ENCODE data around the gene GRIA1.
A peak's percentile ranks its signal among the peaks of the same experiment; 100 is the strongest.

The GRIA1 gene

DNA sequence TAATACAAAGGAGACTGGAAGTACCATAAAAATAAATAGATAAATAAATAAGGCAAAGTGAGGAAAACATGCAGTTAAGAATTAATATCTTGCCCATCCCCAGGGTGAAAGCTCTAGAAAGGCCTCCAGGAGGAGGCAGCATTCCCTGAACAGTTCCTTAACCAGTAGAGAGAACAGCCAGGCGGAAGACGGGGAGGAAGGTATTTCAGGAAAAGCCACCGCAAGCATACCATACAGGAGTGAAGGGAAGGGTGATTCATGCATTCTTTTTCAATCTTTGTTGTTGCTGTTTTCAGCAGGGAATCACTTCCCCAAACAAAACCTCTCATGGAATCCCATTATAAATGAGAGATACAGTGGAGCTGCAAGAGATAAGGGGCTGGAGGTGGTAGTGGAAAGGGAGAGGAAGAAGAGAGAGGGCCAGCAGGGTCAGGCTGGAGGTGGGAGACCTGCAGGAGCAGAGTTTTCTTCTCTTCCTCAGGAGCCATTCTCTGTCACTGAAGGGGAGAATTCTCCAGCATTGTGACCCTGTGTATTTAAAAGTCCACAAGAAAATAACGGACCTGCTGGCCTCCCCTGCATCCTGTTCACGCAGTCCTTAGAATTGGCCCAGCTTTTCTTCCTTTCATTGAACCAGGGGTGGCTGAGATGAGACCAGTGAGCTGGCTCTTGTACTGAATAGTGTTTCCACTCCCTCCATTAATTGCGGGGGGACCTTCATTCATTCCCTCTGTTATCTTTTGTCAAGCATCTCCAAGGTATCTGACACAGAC lies 292.3 kb downstream of the GRIA1 start:
- peak; percentile 18 for TF ChIP-seq CTCF (IDR thresholded peaks at IDR 0.05; ENCODE audit: low read length, missing control alignments)
- peak; percentile 53 for DNase-seq (ENCODE audit: low read depth)
- H3K4me3 ChIP-seq (replicated peaks; ENCODE audit: low read depth, low read length): no peak overlapping the region

GRCh38 chr5:153783362-153783658 lies 292.8 kb downstream of the GRIA1 start:
- DNase-seq (ENCODE audit: low read depth): no peak
- TF ChIP-seq CTCF (IDR thresholded peaks at IDR 0.05; ENCODE audit: low read length, missing control alignments): no peak
- H3K4me3 ChIP-seq (replicated peaks; ENCODE audit: low read depth, low read length): no peak overlapping the region

DNA sequence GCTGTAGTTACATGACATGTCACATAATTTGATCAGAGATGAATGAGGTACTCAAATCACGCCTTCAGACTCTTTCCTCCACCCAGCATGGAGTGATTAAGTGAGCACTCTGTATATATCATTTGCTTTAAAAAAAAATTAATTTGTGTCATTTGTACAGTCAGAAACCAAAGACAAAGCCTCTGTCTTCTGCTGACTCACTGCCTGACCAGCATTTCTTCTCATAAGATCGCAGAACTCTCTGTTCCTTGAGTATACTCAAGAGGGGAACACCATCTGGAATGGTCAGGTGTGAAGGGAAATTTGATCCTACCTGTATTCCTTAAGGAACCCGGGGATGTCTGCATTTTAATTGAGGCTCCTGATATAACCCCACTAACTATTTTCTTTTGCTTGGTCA lies 293.8 kb downstream of the GRIA1 start:
- no peak overlapping the region for H3K4me3 ChIP-seq (replicated peaks; ENCODE audit: low read depth, low read length)
- no peak for DNase-seq (ENCODE audit: low read depth)
- no peak for TF ChIP-seq CTCF (IDR thresholded peaks at IDR 0.05; ENCODE audit: low read length, missing control alignments)

- DNase-seq (ENCODE audit: low read depth): no peak
- no peak overlapping the region for H3K4me3 ChIP-seq (replicated peaks; ENCODE audit: low read depth, low read length)
- TF ChIP-seq CTCF (IDR thresholded peaks at IDR 0.05; ENCODE audit: low read length, missing control alignments): no peak
These were observed 300.9 kb downstream of the GRIA1 start for GRCh38 chr5:153791339-153791738.

- TF ChIP-seq CTCF (IDR thresholded peaks at IDR 0.05; ENCODE audit: low read length, missing control alignments): no peak
- no peak for DNase-seq (ENCODE audit: low read depth)
- H3K4me3 ChIP-seq (replicated peaks; ENCODE audit: low read depth, low read length): no peak overlapping the region
These were observed 301.8 kb downstream of the GRIA1 start for GRCh38 chr5:153792305-153792704.

DNA sequence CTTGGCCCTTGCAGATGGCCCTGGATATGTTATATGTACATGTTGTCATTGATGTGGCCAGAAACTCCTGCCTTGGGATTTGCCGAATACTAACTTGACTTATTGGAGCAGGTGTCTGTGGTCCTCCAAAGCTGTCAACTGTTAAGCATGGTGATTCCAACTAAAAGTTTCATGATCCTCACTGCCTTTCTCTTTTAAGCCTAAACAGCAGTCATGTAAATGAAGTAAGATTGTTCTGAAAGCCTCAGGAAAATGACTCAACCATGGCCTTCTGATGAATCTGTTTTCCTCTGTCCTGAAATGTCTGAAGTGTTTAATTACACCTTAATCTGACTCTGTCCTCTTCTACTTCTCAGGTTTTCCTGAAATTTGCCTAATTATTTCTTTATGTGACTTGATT lies 303.2 kb downstream of the GRIA1 start:
- TF ChIP-seq CTCF (IDR thresholded peaks at IDR 0.05; ENCODE audit: low read length, missing control alignments): no peak
- H3K4me3 ChIP-seq (replicated peaks; ENCODE audit: low read depth, low read length): no peak overlapping the region
- no peak for DNase-seq (ENCODE audit: low read depth)

DNA sequence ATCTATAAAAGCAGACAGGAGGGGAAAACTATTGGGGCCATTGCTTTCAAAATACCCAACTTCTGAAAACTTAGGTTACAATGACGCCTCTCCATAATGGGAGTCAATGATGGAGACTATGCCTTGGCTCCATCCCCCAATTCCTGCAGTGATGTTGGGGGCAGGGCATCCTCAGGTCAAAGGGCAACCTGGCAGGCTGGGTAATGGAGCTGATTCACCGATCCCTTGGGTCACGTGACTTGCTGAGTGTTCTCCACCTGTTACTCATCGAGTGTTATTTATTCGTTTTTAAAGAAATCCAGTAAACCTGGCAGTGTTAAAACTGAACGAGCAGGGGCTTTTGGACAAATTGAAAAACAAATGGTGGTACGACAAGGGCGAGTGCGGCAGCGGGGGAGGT lies 303.9 kb downstream of the GRIA1 start:
- no peak for DNase-seq (ENCODE audit: low read depth)
- TF ChIP-seq CTCF (IDR thresholded peaks at IDR 0.05; ENCODE audit: low read length, missing control alignments): no peak
- no peak overlapping the region for H3K4me3 ChIP-seq (replicated peaks; ENCODE audit: low read depth, low read length)

All from fibroblast of pulmonary artery (primary cell).